Hematopoietic multipotent progenitor cell (in vitro differentiated cells): ENCODE measurements around the gene CFAP54. TPM values are rescaled to one million over a fixed set of nuclear protein-coding genes. Genes with fewer than 3 reads are reported as not detected.

Experiments used
- total RNA-seq: library from RNA; depleted of rRNA; stranded (reverse); fragments of >200 nt; gene quantifications from one replicate; pipeline ENCODE4 v1.2.3, GENCODE V29; 2012

Gene CFAP54
- total RNA-seq, 1 donor = 1.1 TPM

Other genes starting within 250 kb of the CFAP54 start
- 33.9 TPM for gene CDK17, start 89.1 kb upstream of the CFAP54 start, total RNA-seq